Suppressor macrophage (primary cell): Measurements from ENCODE around the gene MAN1C1.
"Not testable (repeated sequence)": the region's sequence is repeated elsewhere in the genome, so short reads cannot be mapped to it uniquely, and the experiment has no call there.

Experiments used
- DNase-seq, 4 experiments: peaks; one replicate each; pipeline ENCODE4 v3.0.0-alpha.2; 2020 to 2022

Gene MAN1C1

GRCh38 chr1:25718732-25719131 lies 102.1 kb downstream of the MAN1C1 start:
- DNase-seq, result no peak

- no peak for DNase-seq
Measured at GRCh38 chr1:25720624-25721023, 104.0 kb downstream of the MAN1C1 start.

- DNase-seq, result no peak
Measured at GRCh38 chr1:25723250-25723880, 106.8 kb downstream of the MAN1C1 start.

- no peak for DNase-seq
Measured at GRCh38 chr1:25724201-25724600, 107.6 kb downstream of the MAN1C1 start.

- no peak for DNase-seq
Measured at GRCh38 chr1:25724966-25725365, 108.4 kb downstream of the MAN1C1 start.

GRCh38 chr1:25725482-25725881 lies 108.9 kb downstream of the MAN1C1 start:
- DNase-seq, result no peak

GRCh38 chr1:25727088-25727487 lies 110.5 kb downstream of the MAN1C1 start:
- no peak for DNase-seq

- DNase-seq, result no peak
Measured at GRCh38 chr1:25727635-25728286, 111.2 kb downstream of the MAN1C1 start.

GRCh38 chr1:25728301-25728935 lies 111.8 kb downstream of the MAN1C1 start:
- DNase-seq, result no peak

- no peak for DNase-seq
Measured at GRCh38 chr1:25729045-25729444, 112.5 kb downstream of the MAN1C1 start.

GRCh38 chr1:25729790-25730644 lies 113.4 kb downstream of the MAN1C1 start:
- no peak for DNase-seq

- DNase-seq, result no peak
Measured at GRCh38 chr1:25731148-25731547, 114.6 kb downstream of the MAN1C1 start.

- DNase-seq, result no peak
Measured at GRCh38 chr1:25731626-25732370, 115.2 kb downstream of the MAN1C1 start.

GRCh38 chr1:25732821-25733220 lies 116.2 kb downstream of the MAN1C1 start:
- no peak for DNase-seq

GRCh38 chr1:25733271-25733670 lies 116.7 kb downstream of the MAN1C1 start:
- no peak for DNase-seq

GRCh38 chr1:25734991-25735390 lies 118.4 kb downstream of the MAN1C1 start:
- DNase-seq, result not testable (repeated sequence)

GRCh38 chr1:25735956-25736529 lies 119.5 kb downstream of the MAN1C1 start:
- DNase-seq, result no peak

- no peak for DNase-seq
Measured at GRCh38 chr1:25737130-25737529, 120.5 kb downstream of the MAN1C1 start.

GRCh38 chr1:25738499-25738898 lies 121.9 kb downstream of the MAN1C1 start:
- no peak for DNase-seq

- no peak for DNase-seq
Measured at GRCh38 chr1:25739341-25739740, 122.8 kb downstream of the MAN1C1 start.

- no peak for DNase-seq
Measured at GRCh38 chr1:25740071-25740470, 123.5 kb downstream of the MAN1C1 start.

- DNase-seq, result no peak
Measured at GRCh38 chr1:25742316-25742715, 125.7 kb downstream of the MAN1C1 start.
